ENCODE results near the gene KCTD13.
"Not testable (repeated sequence)": the region's sequence is repeated elsewhere in the genome, so short reads cannot be mapped to it uniquely, and the experiment has no call there.

KCTD13 gene

DNA sequence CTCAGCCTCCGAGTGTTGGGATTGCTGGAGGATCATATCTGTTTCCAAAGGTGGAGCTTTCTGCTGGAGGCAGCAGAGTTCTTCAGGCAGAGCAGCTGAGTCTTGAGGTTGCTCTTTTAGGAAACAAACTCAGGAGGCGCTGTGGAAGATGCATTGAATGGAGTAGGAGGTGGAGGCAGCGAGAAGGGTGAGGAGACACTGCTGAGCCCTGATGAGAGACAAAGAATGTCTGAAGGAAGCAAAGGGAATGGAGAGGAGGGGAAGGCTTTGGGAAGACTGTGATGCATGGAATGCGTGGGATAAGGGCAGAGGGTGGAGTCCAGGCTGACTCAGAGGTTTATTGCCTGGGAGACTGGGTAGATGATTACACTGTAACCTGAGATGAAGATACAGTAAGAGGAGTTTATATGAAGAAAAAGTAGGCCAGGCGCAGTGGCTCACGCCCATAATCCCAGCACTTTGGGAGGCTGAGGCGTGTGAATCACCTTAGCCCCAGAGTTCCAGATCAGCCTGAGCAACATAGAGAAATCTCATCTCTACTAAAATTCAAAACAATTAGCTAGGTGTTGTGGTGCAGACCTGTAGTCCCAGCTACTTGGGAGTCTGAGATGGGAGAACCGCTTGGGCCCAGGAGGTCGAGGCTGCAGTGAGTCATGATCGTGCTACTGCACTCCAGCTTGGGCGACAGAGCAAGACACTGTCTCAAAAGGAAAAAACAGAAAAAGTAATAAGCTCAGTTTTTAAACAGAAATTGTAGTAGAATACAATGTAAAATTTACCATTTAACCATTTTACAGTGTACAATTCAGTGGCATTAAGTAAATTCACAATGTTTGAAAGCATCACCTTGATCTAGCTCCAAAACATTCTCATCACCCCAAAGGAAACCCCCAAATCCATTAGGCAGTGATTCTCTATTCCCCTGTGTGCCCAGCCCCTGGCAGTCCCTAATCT is 18.1 kb upstream of the KCTD13 start:
- peak; percentile 98 for DNase-seq (ENCODE audit: low read depth)

DNA sequence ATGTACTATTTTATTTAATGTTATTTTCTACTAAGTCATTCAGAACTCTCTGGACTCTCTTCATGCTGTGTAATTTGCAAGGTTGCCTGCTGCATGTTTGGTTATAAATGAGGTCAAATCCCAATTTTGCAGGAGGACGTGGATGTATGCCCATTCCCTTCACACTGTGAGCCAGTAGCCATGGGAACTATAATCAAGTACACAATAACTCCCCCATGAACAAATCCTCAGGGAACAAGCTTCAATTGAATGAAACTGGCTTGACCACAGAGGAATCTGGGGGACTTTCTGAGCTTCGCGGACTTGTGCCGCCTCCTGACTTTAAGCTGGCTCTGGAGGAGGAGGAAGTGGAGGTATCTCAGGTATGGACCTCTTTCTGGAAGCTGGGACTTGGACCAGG is 14.6 kb upstream of the KCTD13 start:
- DNase-seq (ENCODE audit: low read depth), result no peak

DNA sequence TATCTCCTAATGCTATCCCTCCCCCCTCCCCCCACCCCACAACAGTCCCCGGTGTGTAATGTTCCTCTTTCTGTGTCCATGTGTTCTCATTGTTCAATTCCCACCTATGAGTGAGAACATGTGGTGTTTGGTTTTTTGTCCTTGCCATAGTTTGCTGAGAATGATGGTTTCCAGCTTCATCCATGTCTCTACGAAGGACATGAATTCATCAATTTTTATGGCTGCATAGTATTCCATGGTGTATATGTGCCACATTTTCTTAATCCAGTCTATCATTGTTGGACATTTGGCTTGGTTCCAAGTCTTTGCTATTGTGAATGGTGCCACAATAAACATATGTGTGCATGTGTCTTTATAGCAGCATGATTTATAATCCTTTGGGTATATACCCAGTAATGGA is 5.7 kb upstream of the KCTD13 start:
- DNase-seq (ENCODE audit: low read depth), result not testable (repeated sequence)

DNA sequence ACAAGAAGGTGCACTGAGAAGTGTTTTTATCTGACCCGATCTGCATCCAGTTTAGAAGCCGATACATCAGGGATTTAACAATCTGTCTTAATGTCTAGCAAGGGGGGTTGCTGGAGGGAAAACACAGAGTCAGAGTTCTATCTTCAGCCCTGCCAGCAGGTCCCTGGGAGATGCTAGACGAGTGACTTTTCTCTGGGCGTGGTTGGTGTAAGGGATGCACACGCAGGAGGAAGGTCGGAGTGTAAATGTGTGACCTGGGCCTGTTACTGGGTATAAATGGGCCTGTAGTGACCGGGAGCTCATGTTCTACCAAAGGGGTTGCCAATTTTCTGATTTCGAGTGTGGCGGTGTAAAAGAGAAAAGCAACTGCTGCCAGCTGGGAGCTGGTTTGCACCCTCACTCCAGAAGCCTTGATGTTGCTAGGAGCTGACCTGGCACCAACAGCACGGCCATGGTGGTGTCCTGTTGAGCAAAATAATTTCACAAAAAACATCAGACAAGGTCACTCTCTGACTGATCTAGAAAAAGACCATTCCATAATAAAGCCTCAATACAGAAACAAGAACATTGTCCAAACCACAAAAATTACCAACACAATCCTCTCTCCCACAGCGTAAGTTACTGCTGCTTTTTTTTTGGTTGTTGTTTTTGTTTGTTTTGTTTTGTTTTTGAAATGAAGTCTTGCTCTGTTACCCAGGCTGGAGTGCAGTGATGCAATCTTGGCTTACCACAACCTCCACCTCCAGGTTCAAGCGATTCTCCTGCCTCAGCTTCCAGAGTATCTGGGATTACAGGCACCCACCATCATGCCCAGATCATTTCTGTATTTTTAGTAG is 1.3 kb upstream of the KCTD13 start:
- DNase-seq (ENCODE audit: low read depth), result no peak

DNA sequence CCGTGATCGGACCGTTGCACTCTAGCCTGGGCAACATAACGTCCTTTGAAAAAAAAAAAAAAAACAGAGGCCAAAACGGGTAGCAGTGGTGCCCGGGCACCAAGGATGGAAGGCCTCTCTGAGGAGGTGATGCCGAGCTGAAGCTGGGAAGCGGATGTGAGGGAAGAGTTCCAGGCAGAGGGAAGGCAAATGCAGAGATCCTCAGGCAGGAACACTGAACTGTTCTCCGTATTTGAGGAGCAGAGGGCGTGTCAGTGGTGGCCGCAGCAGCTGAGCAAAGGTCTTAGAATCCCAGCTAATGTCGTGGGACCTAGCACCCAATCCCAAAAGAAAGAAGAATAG is 656 bp upstream of the KCTD13 start:
- no peak for DNase-seq (ENCODE audit: low read depth)

DNA sequence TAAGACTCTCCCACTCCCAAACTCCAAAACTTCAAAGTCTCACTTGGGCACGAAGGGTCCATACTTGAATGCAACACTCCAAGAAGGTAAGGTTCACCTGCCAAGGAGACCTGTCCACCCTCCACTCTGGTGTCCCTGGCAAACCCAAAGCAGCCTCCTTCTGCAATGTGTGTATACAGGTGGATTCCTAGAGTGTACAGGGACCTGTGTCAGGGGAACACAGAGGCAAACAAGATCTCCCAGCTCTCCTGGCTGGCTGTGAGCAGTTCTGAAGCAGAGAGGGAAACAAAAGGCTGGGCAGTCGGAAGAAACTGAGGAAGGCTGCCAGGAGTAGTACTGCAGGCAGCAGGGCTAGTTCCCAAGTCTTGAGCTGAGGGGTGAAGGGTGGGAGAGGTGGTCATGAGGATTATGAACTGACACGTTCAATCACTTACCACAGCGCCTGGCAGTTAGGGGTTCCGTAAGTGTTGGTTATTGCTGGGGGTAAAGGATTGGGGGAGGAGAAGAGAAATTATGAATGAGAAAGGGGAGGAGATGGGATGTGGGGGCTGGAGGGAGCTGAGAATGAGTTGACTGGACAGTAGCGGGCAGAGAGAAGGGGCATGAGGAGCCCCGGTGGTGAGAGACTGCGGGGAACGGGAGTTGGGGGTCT is 795 bp downstream of the KCTD13 start:
- no peak for DNase-seq (ENCODE audit: low read depth)

DNA sequence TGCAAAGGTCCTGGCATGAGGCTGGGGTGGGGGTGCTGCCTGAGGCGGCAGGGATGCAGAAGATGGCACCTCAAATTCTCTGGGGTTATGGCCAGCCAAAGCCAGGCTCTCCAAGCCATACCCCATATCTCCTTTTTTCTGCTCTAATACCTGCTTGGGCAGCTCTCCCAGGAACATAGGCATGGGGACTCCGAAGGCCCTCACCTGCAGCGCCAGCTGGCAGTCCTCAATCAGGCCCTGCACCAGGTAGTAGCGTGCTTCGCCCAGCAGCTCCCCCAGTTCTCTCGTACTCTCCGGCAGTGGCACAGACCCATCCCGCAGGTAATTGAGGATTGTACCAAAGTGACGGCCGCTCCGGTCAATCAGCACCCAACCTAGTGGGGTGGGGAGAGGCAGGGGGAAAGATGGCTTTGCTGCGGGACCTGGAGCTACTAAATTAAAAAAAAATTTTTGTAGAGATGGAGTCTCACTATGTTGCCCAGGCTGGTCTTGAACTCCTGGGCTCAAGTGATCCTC is 3.0 kb downstream of the KCTD13 start:
- no peak for DNase-seq (ENCODE audit: low read depth)

DNA sequence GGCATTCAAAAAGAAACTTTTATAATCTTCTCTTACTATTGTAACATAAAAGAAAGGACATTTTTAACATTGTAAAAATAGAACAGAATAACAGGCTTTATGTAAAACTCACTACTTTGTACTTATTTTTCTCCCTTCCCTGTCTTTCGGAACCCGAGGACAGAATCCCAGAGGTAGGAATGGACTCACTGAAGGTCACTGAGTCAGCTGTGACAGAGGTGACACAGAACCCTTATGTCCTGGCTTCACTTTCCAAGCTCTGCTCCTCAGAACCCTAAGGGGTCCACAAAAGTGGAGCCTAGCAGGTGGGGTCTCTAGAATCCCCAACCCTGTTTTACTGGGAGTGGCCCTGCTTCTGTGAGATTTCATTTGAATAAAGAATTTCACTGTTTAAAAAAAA is 3.7 kb downstream of the KCTD13 start:
- no peak for DNase-seq (ENCODE audit: low read depth)

DNA sequence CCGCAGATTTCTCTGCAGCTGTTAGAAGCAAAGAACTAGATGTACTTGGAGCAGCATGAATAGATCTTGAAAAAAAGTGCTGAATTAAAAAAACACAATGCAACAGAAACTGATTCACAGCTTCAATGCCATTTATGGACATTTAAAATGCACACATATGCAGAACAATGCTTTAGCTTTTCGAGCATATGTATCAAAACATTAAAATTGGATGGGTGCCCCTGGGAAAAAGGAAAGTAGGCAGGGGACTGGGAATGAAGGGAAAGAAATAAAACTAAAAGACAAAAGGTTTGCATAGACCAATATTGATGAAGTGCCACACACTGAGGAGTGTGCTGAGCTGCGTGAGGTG is 5.0 kb downstream of the KCTD13 start:
- no peak for DNase-seq (ENCODE audit: low read depth)

DNA sequence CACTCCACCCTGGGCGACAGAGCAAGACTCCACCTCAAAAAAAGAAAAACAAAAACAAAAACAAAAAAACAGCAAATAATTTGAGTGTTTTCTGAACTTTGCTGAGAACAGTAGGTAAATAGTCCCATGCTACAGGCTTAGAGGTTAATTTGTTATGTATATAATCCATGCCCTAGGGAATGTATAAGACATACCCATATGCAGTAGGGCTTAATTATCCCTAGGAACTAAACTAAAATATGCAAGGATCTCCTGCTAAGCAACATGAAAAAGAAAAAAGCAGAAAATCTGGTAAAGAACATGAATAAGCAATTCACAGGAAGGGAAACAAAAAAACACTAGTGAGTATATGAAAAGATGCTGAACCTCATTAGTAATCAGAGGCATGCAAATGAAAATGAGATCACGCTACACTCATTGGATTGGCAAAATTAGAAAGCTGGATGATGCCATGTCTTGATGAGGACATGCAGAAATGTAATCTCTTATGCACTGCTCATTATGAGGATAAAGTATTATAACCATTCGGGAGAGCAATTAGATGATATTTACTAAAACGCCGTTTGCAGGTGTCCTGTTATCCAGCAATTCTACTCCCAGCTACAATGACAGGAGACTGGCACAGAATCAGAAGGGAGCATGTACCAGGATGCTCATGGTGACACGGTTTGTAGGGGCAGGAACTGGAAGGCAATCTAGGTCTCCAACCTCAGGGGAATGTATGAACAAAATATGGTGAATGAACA is 5.6 kb downstream of the KCTD13 start:
- no peak for DNase-seq (ENCODE audit: low read depth)

DNA sequence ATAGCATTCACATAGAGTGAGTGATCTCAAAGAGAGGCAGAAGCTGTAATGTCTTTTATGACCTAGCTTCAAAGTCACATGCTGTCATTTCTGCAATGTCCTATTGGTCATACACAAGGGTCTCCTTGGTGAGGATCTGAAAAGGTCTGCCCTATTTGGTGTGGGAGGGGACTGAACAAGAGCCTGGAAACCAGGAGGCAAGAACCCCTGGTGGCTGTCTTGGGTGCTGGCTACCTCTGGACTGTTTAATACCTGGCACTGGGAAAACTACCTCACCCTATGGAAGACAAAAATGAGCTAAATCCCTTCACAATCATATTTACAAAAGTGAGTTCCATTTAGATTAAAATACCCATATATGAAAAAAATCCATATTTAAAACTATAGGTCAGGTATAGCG is 9.0 kb downstream of the KCTD13 start:
- no peak for DNase-seq (ENCODE audit: low read depth)

DNA sequence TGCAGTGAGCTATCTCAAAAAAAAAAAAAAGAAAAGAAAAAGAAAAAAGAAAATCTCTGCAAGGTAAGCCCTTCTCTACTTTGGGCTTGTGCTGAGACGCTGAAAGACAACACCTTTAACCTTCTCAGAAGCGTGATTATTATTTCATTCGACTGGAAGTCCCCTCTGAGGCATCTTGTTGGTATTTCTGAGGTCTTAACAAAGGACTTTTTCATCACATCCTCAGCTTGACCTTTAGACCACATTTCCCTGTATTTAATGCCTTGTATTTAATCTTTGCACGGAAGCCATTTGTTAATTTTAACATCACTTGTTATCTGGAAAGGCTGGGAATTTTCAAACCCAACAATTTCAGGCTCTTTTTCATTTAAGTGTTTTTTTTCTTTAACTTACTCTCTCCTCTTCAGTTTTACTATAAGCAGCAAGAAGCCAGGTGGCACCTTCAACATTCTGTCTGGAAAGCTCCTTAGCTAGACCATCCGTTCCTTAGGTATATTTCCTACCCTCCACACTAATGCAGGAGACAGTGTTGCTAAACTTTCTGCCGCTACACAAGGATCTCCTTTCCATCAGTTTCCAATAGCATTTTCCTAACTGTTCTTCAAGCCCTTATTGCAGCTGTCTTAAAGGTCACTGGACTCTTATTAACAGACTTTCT is 10.3 kb downstream of the KCTD13 start:
- DNase-seq (ENCODE audit: low read depth), result no peak

DNA sequence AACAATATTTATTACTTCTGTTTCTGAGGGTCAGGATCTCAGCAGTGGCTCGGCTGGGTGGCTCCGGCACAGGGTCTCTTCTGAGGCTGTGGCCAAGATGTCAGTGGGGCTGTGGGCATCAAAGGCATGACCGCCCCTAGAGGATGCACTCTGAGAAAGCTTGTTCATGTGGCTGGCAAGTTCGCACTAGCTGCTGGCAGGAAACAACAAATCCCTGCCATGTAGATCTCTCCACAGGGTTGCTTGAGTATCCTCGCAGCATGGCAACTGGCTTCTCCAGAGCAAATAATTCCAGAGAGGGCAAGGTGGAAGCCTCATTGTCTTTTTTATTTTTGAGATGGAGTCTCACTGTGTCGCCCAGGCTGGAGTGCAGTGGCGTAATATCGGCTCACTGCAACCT is 12.5 kb downstream of the KCTD13 start:
- DNase-seq (ENCODE audit: low read depth), result no peak

DNA sequence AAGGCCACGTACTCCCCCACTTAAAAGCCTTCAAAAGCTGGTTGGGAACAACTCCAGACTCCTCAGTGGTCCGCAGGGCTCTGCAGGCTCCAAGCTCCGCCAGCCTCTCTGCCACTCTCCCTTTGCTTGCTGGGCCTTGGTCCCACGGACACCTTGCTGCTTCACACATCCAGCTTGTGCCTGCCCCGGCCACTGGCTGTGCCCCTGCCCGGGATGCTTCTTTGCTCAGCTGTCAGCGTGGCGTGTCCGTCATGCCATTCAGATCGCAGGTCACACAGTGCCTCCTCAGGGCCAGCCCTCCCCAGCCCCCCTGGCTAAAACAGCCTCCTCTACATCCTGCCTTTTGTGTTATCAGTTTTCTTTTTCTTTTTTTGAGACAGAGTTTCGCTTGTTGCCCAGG is 13.9 kb downstream of the KCTD13 start:
- DNase-seq (ENCODE audit: low read depth), result no peak

DNA sequence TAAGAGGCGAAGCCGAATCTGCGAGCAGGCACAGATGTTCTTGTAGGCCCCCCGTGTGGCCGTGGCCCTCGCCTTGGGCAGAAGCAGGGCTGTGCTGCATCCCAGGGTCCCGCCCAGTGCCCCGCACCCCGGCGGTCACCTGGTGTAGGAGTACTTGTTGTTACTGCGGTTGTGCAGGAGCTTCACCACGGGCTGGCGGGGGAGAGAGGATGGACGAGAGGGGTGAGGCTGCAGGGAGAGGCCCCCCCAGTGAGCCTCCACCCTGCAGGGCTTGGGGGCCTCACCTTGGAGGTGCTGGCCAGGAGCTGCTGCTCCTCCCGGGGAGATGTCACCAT is 14.4 kb downstream of the KCTD13 start:
- no peak for DNase-seq (ENCODE audit: low read depth)

DNA sequence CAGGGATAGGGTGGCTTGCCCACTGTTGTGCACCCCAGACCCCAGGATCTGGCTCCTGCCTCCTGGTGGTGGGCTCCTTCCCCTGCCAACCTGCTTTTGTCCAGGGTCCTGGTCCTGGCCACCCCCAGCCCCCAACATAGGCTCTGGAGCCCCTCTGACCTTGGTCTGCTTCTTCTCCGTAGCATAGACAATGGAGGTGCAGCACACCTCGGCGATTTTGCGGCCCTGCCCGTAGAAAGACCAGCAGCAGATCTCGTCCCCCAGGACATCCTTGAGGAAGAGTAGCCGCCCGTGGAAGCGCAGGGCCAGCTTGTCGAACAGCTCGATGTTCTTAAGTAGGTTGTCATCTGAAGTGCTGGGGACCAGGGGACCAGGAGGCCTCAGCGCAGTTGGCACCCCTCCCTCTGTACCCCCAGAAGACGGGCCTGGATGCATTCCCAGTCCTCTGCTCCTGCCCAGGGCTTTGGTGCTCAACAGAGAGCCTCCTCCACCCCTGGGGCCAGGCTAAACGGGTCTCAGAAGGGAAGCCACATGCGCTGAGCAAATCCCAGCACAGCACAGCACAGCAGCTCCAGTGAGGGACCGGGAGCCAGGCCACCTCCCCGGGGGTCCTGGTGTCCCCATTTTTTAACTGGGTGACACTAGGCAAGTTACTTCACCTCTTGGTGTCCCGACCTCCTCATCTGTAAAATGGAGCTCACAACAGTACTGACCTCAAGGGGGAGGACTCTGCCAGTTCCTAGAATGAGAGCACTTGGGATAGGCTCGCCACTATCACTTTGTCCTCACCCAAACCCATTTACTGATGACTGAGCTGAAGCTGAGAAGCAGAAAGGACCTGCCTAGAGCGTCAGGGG is 15.0 kb downstream of the KCTD13 start:
- no peak for DNase-seq (ENCODE audit: low read depth)

DNA sequence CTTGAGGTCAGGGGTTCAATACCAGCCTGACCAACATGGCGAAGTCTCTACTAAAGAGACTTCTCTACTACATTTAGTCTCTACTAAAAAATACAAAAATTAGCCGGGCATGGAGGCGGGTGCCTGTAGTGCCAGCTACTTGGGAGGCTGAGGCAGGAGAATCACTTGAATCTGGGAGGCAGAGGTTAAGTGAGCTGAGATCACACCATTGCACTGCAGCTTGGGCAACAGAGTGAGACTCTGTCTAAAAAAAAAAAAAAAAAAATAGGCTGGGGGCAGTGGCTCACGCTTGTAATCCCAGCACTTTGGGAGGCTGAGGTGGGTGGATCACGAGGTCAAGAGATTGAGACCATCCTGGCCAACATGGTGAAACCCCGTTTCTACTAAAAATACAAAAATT is 16.2 kb downstream of the KCTD13 start:
- DNase-seq (ENCODE audit: low read depth), result not testable (repeated sequence)

DNA sequence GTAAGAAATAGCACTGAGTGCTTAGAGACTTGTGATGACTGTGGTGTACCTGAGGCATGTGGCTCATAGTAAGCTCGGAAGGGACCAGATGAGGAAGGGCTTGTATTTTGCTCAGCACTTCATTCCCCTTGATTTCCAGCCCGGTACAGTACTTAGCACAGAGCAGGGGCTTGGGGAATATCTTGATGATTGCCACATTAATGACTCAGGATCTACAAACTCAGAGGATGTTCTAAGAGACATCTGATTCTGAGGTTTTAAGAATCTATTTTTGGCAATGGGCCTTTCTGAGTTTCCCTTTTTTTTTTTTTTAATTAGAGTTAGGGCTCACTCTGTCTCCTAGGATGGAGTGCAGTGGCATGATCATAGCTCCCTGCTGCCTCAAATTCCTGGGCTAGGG is 16.6 kb downstream of the KCTD13 start:
- DNase-seq (ENCODE audit: low read depth), result no peak

DNA sequence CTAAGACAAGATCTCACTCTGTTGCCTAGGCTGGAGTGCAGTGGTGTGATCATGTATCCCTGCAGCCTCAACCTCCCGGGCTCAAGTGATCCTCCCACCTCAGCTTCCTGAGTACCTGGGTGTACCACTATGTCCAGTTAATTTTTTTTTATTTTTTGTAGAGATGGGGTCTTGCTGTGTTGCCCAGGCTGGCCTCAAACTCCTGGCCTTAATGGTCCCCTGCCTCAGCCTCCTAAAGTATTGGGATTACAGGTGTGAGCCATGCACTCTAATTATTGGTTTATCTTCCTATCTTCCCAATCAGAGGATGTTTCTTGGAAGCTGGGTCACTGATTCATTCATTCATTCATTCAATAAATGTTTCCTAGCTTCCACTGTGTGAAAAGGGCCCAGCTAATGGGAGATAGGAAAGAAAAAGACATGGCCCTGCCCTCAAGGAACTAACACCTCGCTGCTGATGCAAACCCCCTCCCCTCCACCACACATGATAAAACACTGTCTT is 17.3 kb downstream of the KCTD13 start:
- DNase-seq (ENCODE audit: low read depth), result no peak

DNA sequence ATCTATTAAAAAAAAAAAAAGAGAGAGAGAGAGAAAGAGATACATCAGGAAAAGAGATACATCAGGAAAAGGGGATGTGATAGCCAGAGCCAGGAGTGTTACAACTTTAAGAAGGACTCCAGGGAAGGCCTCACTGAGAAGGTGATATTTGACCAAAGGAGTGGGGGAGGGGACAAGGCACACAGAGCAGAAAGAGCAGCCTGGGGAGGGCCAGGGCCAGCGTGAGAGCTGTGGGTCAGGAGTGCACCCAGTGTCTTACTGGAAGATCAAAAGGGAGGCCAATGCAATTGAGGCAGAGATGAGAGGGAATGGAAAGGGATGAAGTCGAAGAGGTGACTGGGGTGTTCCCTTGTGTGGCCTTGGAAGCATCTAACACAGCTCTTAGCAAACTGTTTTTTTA is 18.1 kb downstream of the KCTD13 start:
- DNase-seq (ENCODE audit: low read depth), result no peak

All from stromal cell of bone marrow (primary cell).